GM12864 (cell line): ENCODE results near the gene ACVR1B.

Experiments
- DNase-seq: peaks from one replicate; pipeline ENCODE4 v3.0.0-alpha.2; 2011; ENCODE audit warnings: low read depth
- H3K4me3 ChIP-seq: 2 replicates; pipeline ENCODE4 v1.5.1; 2011; ENCODE audit warnings: mild to moderate bottlenecking, low read depth, low read length, control low read depth
- CTCF ChIP-seq: IDR thresholded peaks from 2 replicates; pipeline ENCODE4 v1.5.1; 2011; ENCODE audit warnings: low read depth, mild to moderate bottlenecking, moderate library complexity, low read length, control low read depth, inconsistent platforms; ENCODE audit errors: missing control alignments

The ACVR1B gene

DNA sequence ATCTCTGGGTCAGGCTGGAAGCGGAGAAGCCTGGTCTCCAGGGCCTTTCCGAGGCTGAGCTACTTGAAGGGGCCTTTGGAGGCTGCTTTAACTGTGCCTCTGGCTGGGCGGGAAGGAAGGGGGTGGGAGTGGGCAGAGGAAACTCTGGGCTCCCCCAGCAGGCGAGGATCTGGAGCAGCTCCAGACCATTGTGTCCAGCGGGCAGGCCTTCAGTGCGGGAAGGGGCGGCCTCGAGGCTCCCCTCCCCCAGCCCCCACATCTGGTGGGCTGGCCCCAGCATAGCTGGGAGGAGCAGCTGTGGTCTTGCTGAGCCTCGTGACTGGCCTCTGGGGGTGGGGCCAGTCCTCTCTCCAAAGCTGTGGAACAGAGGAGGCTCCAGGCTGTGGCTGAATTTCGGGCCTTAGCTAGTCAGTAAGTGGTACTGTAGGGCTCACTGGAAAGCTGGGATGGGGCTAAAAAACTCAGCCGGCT lies 58.7 kb downstream of the ACVR1B start:
- DNase-seq, result no peak
- H3K4me3 ChIP-seq, result no peak overlapping the region
- TF ChIP-seq CTCF, result no peak

- TF ChIP-seq CTCF, result no peak
- no peak overlapping the region for H3K4me3 ChIP-seq
- no peak for DNase-seq
Observed at GRCh38 chr12:52010692-52011601, 59.4 kb downstream of the ACVR1B start.

DNA sequence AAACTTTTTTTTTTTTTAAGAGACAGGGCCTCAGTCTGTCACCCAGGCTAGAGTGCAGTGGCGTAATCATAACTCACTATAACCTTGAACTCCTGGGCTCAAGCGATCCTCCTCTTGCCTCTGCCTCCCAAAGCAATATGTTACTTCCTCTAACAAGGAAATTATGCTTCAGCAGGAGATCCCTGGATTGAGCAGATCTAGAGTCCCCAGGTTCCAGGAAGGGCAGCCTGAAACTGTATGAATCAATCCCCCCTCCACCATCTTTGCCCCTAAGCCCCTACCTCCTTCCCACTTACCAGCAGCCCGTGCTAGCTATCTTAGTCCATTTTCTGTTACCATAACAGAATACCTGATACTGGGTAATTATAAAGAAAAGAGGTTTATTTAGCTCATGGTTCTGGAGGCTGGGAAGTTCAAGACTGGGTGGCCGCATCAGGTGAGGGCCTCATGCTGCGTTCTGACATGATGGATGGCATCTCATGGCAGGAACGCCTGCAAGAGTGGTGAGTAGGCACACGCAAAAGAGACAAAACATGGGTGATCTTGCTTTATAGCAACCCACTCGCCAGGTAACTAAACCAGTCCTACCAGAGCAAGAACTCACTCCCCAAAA lies 60.2 kb downstream of the ACVR1B start:
- no peak for TF ChIP-seq CTCF
- H3K4me3 ChIP-seq, result no peak overlapping the region
- no peak for DNase-seq

DNA sequence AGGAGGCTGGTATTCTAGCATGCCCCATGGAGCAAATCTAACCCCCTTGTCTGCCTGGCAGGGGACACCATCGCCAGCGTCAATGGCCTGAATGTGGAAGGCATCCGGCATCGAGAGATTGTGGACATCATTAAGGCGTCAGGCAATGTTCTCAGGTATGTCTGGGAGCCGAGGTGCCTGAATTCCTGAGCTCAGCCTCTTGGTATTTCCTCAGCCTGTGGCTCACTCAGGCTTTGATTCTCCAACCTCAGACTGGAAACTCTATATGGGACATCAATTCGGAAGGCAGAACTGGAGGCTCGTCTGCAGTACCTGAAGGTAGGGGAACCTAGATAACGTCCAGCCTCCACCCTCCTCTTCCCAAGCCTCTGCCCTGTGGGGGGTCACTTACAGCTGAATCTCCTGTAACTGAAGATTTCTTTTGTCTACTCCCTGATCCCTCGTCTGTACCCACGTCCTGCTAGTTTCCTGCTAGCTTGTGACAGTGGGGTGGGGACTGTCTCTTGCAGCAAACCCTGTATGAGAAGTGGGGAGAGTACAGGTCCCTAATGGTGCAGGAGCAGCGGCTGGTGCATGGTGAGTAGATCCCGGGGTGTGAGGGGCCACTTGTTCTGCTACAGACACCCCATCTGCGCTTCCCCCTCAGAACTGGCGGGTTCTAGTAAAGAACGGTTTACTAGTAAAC lies 62.3 kb downstream of the ACVR1B start:
- no peak for TF ChIP-seq CTCF
- H3K4me3 ChIP-seq, result no peak overlapping the region
- no peak for DNase-seq

DNA sequence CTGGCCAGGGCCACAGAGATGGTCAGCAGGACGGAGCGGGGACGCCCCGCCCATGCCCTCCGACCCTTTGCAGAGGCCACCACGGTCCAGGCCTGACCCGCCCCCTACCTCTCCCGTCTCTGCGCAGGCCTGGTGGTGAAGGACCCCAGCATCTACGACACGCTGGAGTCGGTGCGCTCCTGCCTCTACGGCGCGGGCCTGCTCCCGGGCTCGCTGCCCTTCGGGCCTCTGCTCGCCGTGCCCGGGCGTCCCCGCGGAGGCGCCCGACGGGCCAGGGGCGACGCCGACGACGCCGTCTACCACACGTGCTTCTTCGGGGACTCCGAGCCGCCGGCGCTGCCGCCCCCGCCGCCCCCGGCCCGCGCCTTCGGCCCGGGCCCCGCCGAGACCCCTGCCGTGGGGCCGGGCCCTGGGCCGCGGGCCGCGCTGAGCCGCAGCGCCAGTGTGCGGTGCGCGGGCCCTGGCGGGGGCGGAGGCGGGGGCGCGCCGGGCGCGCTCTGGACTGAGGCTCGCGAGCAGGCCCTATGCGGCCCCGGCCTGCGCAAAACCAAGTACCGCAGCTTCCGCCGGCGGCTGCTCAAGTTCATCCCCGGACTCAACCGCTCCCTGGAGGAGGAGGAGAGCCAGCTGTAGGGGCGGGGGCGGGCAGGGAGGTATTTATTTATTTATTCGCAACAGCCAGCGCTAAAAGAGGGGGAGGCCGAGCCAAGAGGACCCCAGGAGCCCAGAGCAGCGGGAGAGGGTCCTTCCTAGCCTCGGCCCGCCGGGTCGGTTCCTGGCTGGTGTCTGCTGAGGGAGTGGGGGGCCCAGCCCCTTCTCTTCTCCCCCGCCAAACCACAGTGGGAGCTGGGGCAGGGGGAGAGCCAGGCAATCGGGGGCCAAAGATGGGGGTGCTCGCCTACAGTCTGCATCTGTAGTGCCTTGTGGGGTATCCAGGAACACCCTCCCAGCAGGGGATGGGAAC lies 63.4 kb downstream of the ACVR1B start:
- DNase-seq, result no peak
- TF ChIP-seq CTCF, result no peak
- no peak overlapping the region for H3K4me3 ChIP-seq

- no peak for DNase-seq
- no peak for TF ChIP-seq CTCF
- H3K4me3 ChIP-seq, result no peak overlapping the region
Observed at GRCh38 chr12:52015532-52016041, 64.1 kb downstream of the ACVR1B start.
